ENCODE results near the gene BAIAP2L1.

Gene BAIAP2L1

GRCh38 chr7:98283127-98283886 is 117.6 kb downstream of the BAIAP2L1 start:
- Mint-ChIP-seq H3K4me1 (peaks cover 27 to 49% of the 10 kb centered on the region in 2 donors), H3K36me3 (peaks cover 20 to 39% of the 10 kb centered on the region in 2 donors), H3K27ac (peak overlapping the region; percentile 63), H3K9me3 (no peaks in the 10 kb centered on the region), H3K4me3 (peak overlapping the region; percentile 82 to 83), H3K27me3 (no peaks in the 10 kb centered on the region)
- ATAC-seq (replicated peaks): no peak
- DNase-seq: no peak

DNA sequence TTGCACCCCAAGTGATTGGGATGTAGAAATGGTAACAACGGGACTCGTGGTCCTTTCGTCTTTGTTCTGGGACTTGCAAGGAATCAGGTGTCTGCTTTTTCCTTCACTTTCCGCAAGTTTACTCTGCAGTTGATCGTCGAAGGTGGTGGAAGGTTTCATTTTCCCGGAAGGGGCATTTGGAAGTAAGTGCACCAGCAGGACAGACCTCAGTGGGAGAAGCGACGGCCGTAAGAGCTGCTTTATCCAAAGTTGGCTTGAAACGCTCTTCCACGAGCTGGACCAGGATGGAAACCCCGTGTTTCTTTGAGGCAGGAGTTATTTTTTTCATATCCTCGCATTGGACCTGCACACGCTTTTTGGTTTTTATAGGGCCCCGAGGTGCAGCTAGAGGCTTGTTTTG is 118.2 kb downstream of the BAIAP2L1 start:
- peak overlapping the region; percentile 82 to 83 for H3K4me3 Mint-ChIP-seq
- DNase-seq (no peak), ATAC-seq (replicated peaks) (no peak)
- peaks cover 27 to 47% of the 10 kb centered on the region in 2 donors for H3K4me1 Mint-ChIP-seq
- H3K9me3 Mint-ChIP-seq: no peaks in the 10 kb centered on the region
- no peaks in the 10 kb centered on the region for H3K27me3 Mint-ChIP-seq
- H3K36me3 Mint-ChIP-seq: peaks cover 20 to 39% of the 10 kb centered on the region in 2 donors
- peak overlapping the region; percentile 92 for H3K27ac Mint-ChIP-seq

DNA sequence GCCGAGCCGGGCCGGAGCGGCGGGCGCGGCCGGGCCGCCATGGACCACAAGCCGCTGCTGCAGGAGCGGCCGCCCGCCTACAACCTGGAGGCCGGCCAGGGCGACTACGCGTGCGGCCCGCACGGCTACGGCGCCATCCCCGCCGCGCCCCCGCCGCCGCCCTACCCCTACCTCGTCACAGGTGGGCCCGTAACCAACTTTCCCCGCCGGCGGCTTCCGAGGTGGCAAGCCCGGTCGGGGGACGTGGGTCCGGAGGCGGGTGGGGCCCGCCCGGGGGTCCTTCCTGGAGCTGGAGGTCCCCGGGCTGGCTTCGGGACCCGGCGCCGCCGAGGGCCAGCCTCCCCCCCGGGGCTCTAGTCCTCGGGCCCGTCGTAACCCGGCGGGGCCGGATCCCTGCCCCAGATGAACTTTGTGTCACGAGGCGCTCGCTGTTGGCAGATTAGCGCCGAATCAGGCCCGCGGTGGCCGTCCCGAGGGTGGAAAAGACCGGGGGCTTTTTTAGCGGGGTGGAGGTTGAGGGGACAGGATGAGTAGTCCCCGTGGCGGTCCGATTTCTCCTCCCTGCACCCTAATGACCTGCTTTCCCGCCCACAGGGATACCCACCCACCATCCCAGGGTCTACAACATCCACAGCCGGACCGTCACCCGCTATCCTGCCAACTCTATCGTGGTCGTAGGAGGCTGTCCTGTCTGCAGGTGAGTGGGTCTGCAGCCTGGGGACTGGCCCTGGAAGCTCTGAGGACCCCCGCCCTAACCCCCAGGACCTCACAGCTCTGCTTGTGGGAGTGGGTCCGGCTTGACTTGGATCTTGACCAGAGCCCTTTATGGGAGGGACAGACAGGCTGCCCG is 118.9 kb downstream of the BAIAP2L1 start:
- H3K36me3 Mint-ChIP-seq: peaks cover 19 to 33% of the 10 kb centered on the region in 2 donors
- peak; percentile 53 to 58 for ATAC-seq (replicated peaks)
- peak overlapping the region; percentile 82 to 83 for H3K4me3 Mint-ChIP-seq
- H3K27me3 Mint-ChIP-seq: no peaks in the 10 kb centered on the region
- H3K9me3 Mint-ChIP-seq: no peaks in the 10 kb centered on the region
- peak overlapping the region; percentile 92 for H3K27ac Mint-ChIP-seq
- peak; percentile 30 for DNase-seq
- peaks cover 27 to 40% of the 10 kb centered on the region in 2 donors for H3K4me1 Mint-ChIP-seq

- no peaks in the 10 kb centered on the region for H3K9me3 Mint-ChIP-seq
- DNase-seq (peak; percentile 75), ATAC-seq (replicated peaks) (peak; percentile 84)
- H3K4me3 Mint-ChIP-seq: peak within 1 kb of the TSS; percentile 84 to 87
- H3K4me1 Mint-ChIP-seq: peaks cover 27 to 34% of the 10 kb centered on the region in 2 donors
- H3K27me3 Mint-ChIP-seq: no peaks in the 10 kb centered on the region
- peak within 1 kb of the TSS; percentile 92 for H3K27ac Mint-ChIP-seq
- H3K36me3 Mint-ChIP-seq: peaks cover 16 to 30% of the 10 kb centered on the region in 2 donors
These were observed 119.8 kb downstream of the BAIAP2L1 start, which contains the start of gene BRI3 for GRCh38 chr7:98280791-98281756. Gene BRI3, plus strand, starts transcription at chr7:98281686. Its CDS starts 110 bp downstream, at chr7:98281796.

GRCh38 chr7:98280296-98280695 is 120.6 kb downstream of the BAIAP2L1 start:
- no peaks in the 10 kb centered on the region for H3K27me3 Mint-ChIP-seq
- peak overlapping the region; percentile 84 to 87 for H3K4me3 Mint-ChIP-seq
- H3K36me3 Mint-ChIP-seq: peaks cover 15 to 30% of the 10 kb centered on the region in 2 donors
- H3K9me3 Mint-ChIP-seq: no peaks in the 10 kb centered on the region
- no peak overlapping the region for H3K27ac Mint-ChIP-seq
- peaks cover 27 to 33% of the 10 kb centered on the region in 2 donors for H3K4me1 Mint-ChIP-seq
- no peak for DNase-seq
- ATAC-seq (replicated peaks): no peak

GRCh38 chr7:98278936-98279335 is 122.0 kb downstream of the BAIAP2L1 start:
- no peak overlapping the region for H3K4me3 Mint-ChIP-seq
- DNase-seq (no peak), ATAC-seq (replicated peaks) (no peak)
- H3K9me3 Mint-ChIP-seq: no peaks in the 10 kb centered on the region
- H3K4me1 Mint-ChIP-seq: peaks cover 16 to 22% of the 10 kb centered on the region in 2 donors
- H3K27me3 Mint-ChIP-seq: no peaks in the 10 kb centered on the region
- peaks cover 7 to 17% of the 10 kb centered on the region in 2 donors for H3K36me3 Mint-ChIP-seq
- no peak overlapping the region for H3K27ac Mint-ChIP-seq

- DNase-seq (no peak), ATAC-seq (replicated peaks) (no peak)
- no peak overlapping the region for H3K4me3 Mint-ChIP-seq
- no peaks in the 10 kb centered on the region for H3K9me3 Mint-ChIP-seq
- H3K27me3 Mint-ChIP-seq: no peaks in the 10 kb centered on the region
- H3K27ac Mint-ChIP-seq: no peak overlapping the region
- peaks cover 13 to 20% of the 10 kb centered on the region in 2 donors for H3K4me1 Mint-ChIP-seq
- peaks cover 7 to 14% of the 10 kb centered on the region in 2 donors for H3K36me3 Mint-ChIP-seq
These were observed 122.5 kb downstream of the BAIAP2L1 start for GRCh38 chr7:98278408-98278807.

- Mint-ChIP-seq H3K4me1 (peaks cover 3 to 5% of the 10 kb centered on the region in 2 donors), H3K36me3 (no peaks in the 10 kb centered on the region), H3K4me3 (no peak overlapping the region), H3K9me3 (no peaks in the 10 kb centered on the region), H3K27me3 (no peaks in the 10 kb centered on the region), H3K27ac (no peak overlapping the region)
- ATAC-seq (replicated peaks): no peak
- no peak for DNase-seq
These were observed 124.6 kb downstream of the BAIAP2L1 start for GRCh38 chr7:98276241-98276761.

DNA sequence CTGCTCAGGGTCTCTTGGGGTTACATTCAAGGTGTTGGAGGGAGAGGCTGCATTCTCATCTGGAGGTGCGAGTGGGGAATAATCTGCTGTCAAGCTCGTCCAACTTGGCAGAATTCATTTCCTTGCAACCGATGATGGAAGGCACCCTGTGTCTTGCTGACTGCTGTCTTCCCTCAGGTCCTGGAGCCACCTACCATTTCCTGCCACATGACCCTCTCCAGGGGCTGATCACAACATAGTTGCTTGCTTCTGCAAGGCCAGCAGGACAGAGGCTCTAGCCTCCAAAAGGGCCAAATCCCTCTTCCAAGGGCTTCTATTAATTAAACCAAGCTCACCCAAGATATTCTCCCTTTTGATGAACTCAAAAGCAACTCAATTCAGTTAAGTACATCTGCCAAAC is 133.6 kb downstream of the BAIAP2L1 start:
- Mint-ChIP-seq H3K4me1 (peaks cover 2 to 5% of the 10 kb centered on the region in 2 donors), H3K36me3 (peaks cover 12 to 28% of the 10 kb centered on the region in 2 donors), H3K4me3 (no peak overlapping the region), H3K27ac (no peak overlapping the region), H3K9me3 (no peaks in the 10 kb centered on the region), H3K27me3 (no peaks in the 10 kb centered on the region)
- no peak for ATAC-seq (replicated peaks)
- no peak for DNase-seq

- Mint-ChIP-seq H3K27ac (no peak overlapping the region), H3K9me3 (no peaks in the 10 kb centered on the region), H3K36me3 (peaks cover 16 to 33% of the 10 kb centered on the region in 2 donors), H3K4me1 (peaks cover 2 to 5% of the 10 kb centered on the region in 2 donors), H3K4me3 (no peak overlapping the region), H3K27me3 (no peaks in the 10 kb centered on the region)
- DNase-seq: no peak
- ATAC-seq (replicated peaks): peak in 1 of 2 donors; percentile 31
These were observed 134.1 kb downstream of the BAIAP2L1 start for GRCh38 chr7:98266840-98267239.

DNA sequence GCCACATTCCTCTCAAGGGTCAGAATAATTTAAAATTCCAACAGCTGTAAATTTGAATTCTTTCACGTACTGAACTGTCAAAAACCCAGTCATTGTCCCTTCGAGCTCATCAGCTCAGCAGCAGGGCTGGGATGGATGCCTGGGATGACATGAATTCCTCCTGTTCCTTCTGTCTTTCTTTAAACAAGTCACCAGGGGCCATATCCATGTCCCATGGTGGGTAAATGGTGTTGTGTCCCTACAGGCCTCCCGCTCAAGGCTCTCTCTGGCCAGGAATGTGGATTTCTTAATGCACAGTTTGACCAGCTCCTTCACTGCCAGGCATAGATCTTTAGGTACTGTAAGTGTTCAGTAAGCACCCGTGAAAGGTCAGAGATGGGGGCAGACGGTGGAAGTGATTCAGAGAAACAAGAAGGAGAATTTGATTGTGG is 135.0 kb downstream of the BAIAP2L1 start:
- no peak overlapping the region for H3K4me3 Mint-ChIP-seq
- H3K4me1 Mint-ChIP-seq: peaks cover 2 to 5% of the 10 kb centered on the region in 2 donors
- DNase-seq: no peak
- no peak for ATAC-seq (replicated peaks)
- H3K36me3 Mint-ChIP-seq: peaks cover 26 to 42% of the 10 kb centered on the region in 2 donors
- peaks cover 0 to 3% of the 10 kb centered on the region in 2 donors for H3K9me3 Mint-ChIP-seq
- no peaks in the 10 kb centered on the region for H3K27me3 Mint-ChIP-seq
- H3K27ac Mint-ChIP-seq: no peak overlapping the region

DNA sequence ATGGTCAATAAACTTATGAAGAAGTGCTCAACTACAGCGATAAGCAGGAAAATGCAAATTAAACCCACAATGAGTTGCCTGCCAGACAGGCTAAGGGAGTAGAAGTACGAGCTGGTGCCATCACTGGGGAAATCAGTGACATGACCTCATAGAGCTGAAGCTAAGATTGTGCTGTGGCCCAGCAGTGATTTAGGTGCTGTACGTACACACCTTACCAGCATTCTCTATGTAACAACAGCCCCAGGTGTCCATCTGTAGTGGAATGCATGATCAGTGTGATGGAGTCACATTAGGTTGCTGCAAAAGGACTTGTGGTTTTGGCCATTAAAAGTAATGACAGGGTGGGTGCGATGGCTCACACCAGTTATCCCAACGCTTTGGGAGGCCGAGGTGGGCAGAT is 143.2 kb downstream of the BAIAP2L1 start:
- H3K9me3 Mint-ChIP-seq: peaks cover 0 to 3% of the 10 kb centered on the region in 2 donors
- peaks cover 29 to 55% of the 10 kb centered on the region in 2 donors for H3K36me3 Mint-ChIP-seq
- peaks cover 5 to 11% of the 10 kb centered on the region in 2 donors for H3K4me1 Mint-ChIP-seq
- no peak overlapping the region for H3K27ac Mint-ChIP-seq
- ATAC-seq (replicated peaks) (no peak), DNase-seq (no peak)
- no peaks in the 10 kb centered on the region for H3K27me3 Mint-ChIP-seq
- no peak overlapping the region for H3K4me3 Mint-ChIP-seq

- H3K9me3 Mint-ChIP-seq: peaks cover 0 to 2% of the 10 kb centered on the region in 2 donors
- ATAC-seq (replicated peaks) (no peak), DNase-seq (no peak)
- H3K27ac Mint-ChIP-seq: no peak overlapping the region
- peaks cover 9 to 20% of the 10 kb centered on the region in 2 donors for H3K4me1 Mint-ChIP-seq
- no peak overlapping the region for H3K4me3 Mint-ChIP-seq
- no peaks in the 10 kb centered on the region for H3K27me3 Mint-ChIP-seq
- H3K36me3 Mint-ChIP-seq: peaks cover 17 to 48% of the 10 kb centered on the region in 2 donors
These were observed 144.5 kb downstream of the BAIAP2L1 start for GRCh38 chr7:98256431-98256830.

All from stimulated activated naive B cell treated with anti-CD40 and anti-IgM and Interleukin-4, amounts not matched to agents 10 μg/mL and 1 μg/mL and 100 μg/mL, for 72 hours (primary cell).